OCI-LY1 (cell line): ENCODE data around the gene EXOSC7.

Experiments
- CTCF ChIP-seq: fragments of 200-600 bp; sonication (generic), shearing (Covaris generic); IDR thresholded peaks from 2 replicates; pipeline ENCODE4 v1.5.1; 2017; ENCODE audit warnings: mild to moderate bottlenecking, antibody characterized with exemption, low read length, moderate library complexity, mixed read lengths
- EZH2 ChIP-seq: fragments of 200-600 bp; sonication (generic), shearing (Covaris generic); IDR thresholded peaks from 2 replicates; pipeline ENCODE4 v1.8.0; 2017; ENCODE audit warnings: borderline replicate concordance, mixed run types, mild to moderate bottlenecking, antibody characterized with exemption, low read length, moderate library complexity, mixed read lengths

- TF ChIP-seq CTCF (peak; percentile 93), EZH2 (no peak)
These were observed 61.8 kb downstream of the EXOSC7 start for GRCh38 chr3:45037720-45038455.
